ENCODE results near the gene TMEM161A.

- TF ChIP-seq CTCF (IDR thresholded peaks at IDR 0.05), result no peak
- no peak for TF ChIP-seq POLR2A (IDR thresholded peaks at IDR 0.05)
- TF ChIP-seq POLR2AphosphoS5 (IDR thresholded peaks at IDR 0.05), result no peak
These were observed 7.0 kb upstream of the TMEM161A start for GRCh38 chr19:19145281-19145680.
